ENCODE measurements around the gene CCDC88A.

CCDC88A gene

DNA sequence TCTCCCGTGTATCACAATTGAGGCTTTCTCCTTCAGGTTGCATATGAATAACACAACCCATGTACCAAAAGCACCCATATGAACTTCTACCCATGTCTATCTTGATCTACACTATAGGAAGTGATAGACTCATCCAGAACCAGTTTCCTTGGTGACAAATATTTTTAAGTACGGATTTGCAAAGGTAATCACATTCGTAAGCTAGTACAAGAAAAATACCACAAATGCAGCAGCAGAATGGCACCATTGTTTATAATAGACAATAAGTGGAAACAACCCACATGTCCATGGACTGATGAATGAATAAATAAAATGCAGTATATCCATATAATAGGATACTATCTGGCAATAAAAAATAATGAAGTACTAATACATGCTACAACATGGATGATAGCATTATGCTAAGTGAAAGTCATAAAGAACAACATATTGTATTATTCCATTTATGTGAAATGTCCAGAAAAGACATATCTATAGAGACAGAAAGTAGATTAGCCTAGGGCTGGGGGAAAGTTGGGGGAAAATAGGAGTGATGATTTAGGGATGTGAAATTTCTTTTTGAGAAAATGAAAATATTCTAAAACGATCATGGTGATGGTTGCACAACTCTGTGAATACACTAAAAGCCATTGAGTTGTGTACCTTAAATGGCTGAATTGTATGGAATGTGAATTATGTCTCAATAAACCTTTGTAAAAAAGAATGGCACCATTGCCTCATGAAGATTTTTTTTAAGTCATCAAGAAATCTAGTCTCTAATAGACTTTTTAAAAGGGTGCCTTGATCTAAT, 3.4 kb upstream of the CCDC88A start:
- no peak for DNase-seq (ENCODE audit: low read depth)

DNA sequence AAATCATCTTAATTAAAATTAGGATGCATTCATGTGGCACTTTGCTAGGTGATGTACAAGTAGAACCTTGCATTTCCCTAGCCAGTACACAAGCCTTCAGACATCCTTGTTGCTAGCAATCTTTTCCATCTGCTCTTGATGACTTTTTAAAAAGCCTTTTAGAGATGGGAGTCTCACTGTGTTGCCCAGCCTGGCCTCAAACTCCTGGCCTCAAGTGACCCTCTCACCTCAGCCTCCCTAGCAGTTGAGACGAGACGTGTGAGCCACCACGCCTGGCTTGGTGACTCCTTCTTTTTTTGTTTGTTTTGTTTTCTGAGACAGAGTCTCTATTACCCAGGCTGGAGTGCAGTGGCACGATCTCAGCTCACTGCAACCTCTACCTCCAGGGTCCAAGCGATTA, 1.7 kb upstream of the CCDC88A start:
- no peak for DNase-seq (ENCODE audit: low read depth)

DNA sequence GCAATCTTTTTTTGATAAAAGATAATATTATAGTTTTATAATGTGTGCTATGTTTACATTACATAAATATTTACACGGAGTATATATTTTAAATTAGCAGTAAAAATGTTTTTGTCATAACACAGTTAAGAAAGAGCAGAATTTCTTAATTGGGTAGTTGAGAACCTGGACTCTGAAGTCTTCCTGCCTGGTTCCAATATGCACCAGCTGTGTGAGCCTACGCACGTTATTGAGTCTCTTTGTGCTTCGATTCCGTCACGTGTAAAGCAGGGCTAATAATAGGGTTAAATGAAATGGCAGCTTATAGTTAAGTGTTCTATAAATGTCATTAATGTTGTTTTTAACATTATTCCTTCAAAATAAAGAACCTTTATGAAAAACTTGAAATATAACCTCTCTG, 1.2 kb upstream of the CCDC88A start:
- DNase-seq (ENCODE audit: low read depth), result no peak

DNA sequence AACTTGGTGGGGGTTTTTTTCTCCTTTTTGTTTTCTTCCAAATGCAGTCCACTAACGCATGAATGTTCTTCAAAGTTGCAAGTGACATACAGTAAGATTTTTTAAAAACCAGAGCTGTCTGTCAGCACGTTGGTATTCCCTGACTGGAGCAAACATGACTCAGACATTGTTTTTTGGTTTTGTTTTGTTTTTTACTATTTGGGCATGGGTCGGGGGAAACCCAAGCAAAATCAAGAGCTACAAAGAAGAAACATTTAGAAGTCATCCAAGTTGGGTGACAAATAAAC, 726 bp upstream of the CCDC88A start:
- no peak for DNase-seq (ENCODE audit: low read depth)

DNA sequence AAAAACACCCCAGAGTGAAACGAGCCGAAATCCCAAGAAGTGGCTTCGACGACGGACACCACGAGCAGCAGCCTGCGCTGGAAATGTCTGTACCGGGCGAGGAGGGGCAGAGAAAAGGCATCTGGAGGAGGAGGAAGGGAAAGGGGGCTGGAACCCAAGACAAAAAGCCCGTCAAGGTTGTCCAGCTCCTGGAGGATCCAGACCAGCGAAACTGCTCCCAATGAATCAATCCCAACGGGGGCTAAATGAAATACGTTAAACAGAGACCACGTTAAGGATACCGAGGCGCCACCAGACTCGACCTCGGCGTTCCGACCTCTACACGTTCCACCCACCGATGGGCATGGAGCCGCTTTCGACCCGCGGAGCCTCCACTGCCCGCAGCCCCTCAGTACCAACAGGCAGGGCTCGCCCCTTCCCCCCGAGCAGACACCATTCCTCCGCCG, 400 bp downstream of the CCDC88A start:
- peak; percentile 4 for DNase-seq (ENCODE audit: low read depth)

DNA sequence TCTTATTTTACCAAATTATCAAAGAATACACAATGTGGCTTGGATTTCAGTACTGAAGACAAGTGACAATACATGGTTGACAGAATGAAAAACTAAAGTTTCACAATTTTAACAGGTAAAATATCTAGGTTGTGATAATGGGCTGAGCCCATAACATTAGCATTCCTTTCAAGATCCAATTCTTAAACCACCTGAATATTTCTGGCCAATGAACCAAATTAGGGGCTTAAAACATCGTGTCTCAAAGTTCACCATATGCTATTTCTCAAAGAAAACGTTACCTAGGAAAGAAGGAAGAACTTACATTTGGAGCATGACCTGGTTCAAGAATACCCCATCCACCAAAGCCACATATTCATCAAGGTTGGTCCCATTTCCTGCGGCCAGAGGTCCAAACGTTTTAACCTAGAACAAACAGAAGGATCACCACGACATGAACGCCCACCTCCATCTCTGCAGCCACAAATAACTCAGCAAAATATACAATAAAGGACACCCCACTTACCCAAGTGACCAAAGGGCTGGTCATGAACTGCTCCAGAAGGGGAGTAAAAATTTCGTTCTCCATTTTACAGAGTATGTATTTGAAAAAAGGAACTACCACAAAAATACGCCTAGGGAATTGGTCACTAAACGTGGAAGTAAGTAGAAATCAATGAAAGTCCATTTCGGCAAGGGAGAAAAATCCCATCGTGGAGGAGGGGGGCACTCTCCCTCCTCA, 984 bp downstream of the CCDC88A start:
- DNase-seq (ENCODE audit: low read depth), result no peak

DNA sequence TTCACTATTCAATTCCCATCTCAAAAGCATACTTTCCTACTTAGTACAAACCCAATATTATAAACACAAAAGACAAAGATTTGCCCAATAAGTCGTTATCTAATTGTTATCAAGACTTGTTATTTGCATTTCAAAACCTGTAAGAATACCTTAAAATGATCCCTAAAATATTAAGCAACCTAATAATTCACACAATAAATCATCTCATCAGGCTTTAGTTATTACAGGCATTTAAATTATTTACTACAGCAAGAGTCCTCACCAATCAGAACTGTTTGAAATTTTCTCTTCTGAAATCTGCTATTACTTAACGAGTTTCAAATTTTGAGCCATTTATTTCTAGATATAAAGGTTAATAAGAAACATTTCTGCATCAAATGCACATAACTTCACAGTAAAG, 1.6 kb downstream of the CCDC88A start:
- no peak for DNase-seq (ENCODE audit: low read depth)

DNA sequence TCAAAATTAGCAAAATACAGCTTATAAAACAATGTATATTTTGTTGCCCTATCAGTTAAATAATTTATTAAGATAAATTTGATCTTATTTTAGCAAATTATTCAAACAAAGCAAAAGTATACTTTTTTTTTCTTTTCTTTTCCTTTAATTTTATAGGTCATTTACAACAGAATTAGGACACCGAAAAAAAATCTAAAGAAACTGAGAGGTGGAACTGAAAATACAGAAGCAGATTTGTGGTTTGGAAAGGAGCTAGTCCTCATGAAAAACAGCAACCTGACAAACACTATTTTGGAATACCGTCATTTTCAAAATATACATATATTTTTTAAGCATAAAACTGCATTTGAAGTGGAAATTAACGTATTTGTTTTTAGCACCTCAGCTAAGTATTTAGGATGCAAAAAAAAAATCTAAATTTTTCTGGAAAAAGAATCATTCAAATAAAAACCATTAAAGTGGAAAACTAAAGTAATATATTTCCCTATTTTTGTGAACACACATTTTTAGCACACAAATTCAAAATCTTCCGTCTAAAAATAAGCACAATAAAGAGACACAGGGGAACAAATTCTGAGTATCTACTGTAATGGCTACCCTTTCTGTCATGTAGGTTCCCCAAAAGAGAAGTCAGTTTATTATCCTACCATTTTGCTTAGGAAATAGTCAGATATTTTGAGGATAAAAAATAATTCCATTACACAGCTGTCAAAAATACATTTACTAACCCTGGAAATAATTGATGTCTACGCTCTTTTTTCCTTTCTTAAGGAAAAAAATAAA, 2.7 kb downstream of the CCDC88A start:
- no peak for DNase-seq (ENCODE audit: low read depth)

DNA sequence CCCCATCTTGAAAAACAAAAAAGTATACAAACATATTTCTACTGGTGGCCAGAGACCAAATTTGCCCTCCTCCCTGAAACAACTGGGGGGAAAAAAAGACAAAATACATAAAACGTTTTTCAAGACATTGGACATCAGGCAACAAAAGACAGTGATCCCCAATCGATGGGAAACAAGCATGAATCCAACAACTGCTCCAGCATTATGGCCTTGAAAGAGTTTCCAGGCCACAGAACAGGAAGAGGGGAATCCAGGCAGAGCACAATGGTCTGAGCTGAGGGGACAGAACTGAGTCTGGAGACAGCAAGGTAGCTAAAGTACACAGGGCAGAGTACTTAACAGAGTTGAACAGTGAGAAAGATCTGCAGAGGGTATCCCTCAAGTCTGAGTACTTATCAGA, 4.4 kb downstream of the CCDC88A start:
- no peak for DNase-seq (ENCODE audit: low read depth)

DNA sequence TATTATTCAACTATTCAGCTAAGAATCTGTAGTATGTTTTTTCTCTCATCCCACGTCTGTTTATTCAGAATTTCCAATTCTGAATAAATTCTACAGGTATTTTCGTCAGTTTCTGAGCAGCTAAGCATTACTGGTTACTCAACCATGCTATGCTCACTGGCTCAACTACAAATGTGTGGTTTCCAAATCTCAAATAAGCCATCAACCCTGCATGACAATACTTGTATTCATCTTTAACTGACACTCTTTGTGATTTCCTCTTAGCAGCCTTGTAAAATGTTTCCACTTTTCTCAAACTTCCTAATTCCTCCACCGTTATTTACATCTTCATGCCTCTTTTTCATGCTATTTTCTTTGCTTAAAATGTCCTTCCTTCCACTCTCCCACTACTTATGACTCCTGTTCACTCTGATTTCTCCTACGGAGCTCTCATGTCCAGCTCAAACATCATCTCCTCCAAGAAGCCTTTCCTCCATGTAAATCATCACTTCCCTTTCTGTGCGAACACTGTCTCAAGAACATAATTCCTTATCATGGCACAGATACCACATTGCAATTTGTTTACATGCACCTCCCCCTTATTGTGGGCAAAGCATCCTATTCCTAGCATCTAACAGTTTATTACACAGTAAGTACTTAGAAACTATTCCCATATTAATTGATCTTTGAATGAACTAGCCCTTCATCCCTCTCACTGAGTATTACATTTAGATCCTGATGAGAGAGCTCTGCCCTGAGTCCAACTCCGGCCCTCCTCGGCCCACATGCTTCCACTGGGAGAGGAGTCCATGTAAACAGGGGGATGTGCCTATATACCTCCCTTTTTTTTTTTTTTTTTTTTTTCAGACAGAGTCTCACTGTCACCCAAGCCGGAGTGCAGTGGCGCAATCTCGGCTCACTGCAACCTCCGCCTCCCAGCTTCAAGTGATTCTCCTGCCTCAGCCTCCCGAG, 10.5 kb downstream of the CCDC88A start:
- no peak for DNase-seq (ENCODE audit: low read depth)

DNA sequence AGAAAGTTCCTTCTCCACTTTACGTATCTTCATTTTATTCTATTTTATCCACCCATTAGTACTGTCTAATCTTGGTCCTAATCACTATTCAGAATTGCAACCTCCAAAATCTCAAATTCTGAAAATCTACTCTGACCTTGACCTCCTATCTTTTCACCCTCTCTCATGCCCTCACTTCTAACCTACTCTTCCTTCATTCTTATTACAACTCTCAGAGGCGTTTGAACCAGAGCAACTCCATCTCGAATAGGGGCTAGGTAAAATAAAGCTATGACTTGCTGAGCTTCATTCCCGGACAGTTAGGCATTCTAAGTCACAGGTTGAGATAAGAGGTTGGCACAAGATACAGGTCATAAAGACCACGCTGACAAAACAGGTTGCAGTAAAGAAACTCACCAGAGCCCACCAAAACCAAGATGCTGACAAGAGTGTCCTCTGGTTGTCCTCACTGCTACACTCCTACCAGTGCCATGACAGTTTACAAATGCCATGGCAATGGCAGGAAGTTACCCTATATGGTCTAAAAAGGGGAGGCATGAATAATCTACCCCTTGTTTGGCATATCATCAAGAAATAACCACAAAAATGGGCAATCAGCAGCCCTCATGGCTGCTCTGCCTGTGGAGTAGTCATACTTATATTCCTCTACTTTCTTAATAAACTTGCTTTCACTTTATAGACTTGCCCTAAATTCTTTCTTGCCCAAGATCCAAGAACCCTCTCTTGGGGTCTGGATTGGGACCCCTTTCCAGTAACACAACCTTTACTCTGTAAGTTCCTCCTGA, 11.4 kb downstream of the CCDC88A start:
- DNase-seq (ENCODE audit: low read depth), result no peak

DNA sequence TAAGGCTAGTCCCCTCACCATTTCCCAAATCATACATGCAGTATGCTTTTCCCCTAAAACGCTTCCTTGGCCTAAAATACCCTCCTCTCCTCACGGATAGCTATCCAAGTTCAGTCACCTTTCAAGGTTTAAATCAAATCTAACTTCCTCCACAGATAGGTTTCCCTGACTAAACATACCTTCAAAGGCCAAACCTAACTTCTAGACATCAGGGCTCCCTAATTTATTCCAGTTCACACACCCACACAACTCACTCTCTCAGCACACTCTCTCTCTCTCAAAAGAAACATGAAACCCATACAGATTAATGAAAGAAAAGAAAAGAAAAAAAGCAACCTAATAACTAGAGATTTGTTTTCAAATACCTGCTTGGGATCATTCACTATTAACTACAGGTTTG, 14.5 kb downstream of the CCDC88A start:
- DNase-seq (ENCODE audit: low read depth), result no peak

DNA sequence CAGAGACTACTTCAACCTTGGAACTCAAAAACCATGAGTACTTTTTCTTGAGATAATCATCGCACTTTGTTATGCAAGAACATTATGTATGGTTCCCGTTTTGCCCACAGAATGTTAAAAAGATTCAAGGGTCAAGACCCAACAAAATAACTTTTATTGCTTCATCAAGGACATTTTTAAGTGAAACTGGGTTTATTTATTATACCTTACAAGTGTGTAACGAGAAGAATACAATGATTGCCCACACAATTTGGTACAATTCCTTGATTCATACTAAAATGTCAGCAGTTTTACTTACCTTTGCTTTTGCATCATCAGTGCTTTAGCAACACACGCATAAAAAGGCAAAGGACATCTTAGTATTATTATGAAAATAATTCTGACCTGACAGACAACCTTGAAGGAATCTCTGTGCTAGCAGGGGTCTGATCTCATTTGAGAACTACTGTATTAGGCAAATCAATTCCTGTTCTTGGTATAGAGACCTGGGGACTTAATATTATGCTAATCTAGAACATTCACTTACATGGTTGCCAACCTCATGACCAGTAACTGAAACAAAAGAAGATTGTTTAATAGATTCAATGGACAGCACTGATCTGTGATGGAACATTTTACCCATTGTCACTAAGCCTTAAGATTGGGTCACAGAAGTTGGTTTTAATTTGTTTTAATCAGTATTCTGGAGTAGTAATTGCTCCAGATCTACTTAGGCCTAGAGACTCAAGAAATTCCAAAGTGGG, 16.2 kb downstream of the CCDC88A start:
- DNase-seq (ENCODE audit: low read depth), result no peak

DNA sequence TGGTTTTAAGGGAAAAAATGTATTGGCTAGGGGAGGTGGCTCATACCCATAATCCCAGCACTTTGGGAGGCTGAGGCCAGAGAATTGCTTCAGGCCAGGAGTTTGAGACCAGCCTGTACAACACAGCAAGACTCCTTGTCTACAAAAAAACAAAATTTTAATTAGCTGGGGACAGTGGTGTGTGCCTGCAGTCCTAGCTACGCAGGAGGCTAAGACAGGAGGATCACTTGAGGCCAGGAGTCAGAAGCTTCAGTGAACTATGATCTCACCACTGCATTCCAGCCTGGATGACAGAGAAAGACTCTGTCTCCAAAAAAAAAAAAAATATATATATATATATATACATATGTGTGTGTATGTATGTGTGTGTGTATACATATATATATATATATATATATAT, 18.5 kb downstream of the CCDC88A start:
- no peak for DNase-seq (ENCODE audit: low read depth)

DNA sequence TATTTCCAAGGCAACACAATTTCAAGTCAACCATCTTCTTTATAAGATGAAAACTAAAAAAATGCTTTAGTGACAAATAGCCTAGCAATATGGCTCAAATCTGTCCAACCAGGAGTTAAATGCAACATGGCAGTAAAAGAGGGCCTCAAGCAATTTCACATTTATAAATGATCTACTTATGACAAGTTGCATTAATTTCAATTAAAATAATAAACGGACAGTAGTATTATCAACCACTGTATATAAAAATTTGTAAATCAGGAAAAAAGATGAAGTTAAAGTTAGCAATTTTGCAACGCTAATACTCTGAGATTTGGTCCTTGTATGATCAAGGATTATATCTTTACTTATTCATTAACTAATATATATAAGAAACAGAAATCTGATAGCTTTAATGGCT, 19.3 kb downstream of the CCDC88A start:
- no peak for DNase-seq (ENCODE audit: low read depth)

DNA sequence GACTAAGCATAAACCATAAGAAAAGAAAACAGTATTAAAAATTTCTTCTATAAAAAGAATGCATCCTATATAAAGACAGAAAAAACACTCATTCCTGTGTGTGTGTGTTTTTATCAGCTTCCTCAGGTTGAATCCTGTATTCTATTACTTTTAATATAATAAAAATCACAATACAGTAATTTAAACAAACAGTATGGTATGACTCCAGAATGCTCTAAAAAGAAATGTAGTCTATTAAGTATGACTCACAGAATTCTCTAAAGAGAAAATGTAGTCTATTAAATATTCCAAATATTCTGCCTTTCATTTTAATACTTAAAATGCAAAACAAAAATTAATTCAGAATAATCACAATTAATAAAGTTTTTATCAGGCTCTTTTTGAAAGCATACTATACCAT, 19.8 kb downstream of the CCDC88A start:
- no peak for DNase-seq (ENCODE audit: low read depth)

DNA sequence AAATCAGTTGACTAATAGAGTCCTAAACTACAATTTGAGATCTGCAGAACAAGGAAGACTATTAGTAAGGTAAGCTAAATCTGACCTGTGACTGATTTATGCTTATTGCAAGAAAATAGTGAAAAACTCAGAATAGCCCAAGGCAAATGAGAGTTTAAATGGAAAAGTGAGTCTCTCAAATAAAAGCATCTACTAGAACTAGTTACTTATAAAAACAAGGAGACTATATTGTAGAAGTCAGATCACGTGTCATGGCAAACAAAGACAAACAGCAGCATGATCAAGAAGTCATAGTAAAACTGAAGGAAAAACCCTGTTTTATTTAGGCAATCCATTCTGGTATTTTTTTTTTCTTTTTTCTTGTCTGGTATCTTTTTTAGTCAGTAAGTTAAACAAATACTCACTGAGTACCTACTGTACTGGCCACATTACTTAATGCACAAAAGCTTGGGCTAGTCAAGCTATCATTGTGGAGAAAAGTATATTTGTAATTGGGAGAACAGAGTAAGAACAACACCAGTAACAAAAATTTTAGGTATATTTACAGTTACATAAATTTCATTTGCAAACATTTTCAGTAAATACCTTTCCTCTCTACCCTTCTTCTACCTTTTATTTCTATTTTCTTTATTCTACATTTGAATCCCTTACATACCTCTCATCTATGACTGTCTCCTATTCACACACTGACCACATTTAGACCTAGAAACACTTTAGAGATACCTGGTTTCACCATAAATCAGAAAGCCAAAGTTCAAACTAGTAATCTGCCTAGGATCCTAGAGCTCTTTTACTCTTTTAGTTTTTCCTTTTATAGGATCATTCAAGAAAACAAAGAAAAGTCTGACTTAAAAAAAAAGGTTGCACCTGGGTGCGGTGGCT, 23.7 kb downstream of the CCDC88A start:
- no peak for DNase-seq (ENCODE audit: low read depth)

DNA sequence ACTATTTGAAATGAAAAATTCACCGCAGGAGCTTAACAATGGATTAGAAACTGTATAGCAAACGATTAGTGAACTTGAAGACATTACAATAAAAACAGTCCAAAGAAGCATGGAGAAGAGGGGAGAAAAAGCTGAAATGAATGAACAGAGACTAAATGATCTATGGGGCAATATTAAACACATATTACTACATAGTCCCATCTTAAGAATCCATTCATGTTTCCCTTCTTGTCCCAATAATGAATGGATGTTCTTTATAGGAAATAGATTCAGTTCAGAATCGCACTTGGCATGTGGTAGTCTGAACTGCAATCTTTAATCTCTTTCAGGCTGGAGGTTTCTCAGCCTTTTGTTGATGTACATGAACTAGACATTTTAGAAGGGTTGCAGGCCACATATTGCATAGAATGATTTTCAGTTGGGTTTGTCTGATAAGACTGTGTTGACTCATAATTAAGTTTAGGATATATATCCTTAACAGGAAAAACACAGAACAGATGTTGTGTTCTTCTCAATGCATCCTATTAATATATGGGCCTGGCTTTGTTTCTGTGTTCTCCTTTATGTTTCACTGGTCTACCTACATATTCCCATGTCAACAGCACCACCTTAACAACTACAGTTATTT, 27.9 kb downstream of the CCDC88A start:
- DNase-seq (ENCODE audit: low read depth), result no peak

DNA sequence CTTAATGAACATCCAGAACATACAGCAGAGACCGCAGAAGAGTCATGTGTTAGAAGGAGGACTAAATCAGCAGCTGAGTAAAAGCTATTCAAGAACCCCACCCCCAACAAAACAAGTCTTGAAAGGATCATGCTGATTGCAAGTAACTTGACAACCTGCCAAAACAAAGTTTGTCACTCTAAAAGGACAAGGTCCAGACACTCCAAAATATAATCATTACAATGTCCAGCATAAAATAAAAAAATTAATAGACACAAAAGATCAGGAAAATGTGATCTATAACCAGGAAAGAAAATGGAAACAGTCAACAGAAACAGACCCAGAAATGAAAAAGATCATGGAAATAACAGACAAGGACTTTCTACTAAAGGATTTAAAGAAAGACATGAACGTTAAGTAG, 28.5 kb downstream of the CCDC88A start:
- DNase-seq (ENCODE audit: low read depth), result no peak
